Measurements from ENCODE around the gene SULT1A2. TPM values are rescaled to one million over a fixed set of nuclear protein-coding genes. Genes with fewer than 3 reads are reported as not detected.

Gene SULT1A2
- total and polyA plus RNA-seq, 2 of the 8 experiments (the other 6 are each of a cell fraction or from before 2014, with no cell fraction given) = 0.29 to 0.35 TPM

DNA sequence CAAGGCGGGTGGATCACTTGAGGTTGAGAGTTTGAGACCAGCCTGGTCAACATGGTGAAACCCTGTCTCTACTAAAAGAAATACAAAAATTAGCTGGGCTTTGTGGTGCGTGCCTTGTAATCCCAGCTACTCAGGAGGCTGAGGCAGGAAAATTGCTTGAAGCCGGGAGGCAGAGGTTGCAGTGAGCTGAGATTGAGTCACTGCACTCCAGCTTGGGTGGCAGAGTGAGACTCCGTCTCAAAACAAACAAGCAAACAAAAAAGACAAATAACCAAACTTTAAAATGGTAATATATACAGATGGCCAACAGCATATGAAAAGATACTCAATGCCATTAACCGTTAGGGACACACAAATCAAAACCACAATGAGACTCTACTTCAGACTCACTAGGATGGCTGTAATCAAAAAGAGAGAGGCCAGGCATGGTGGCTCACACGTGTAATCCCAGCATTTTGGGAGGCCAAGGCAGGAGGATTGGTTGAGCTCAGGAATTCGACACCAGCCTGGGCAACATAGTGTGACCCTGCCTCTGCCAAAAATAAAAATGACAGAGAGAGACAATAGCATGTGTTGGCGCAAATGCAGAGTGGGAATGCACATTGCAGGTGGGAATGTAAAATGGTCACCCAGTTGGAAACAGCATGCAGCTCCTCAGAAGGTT lies 21.3 kb downstream of the SULT1A2 start:
- DNase-seq (ENCODE audit: low read depth in 1 of 2, low spot score in 2 of 2) = no peak
- Histone ChIP-seq H3K4me1 (replicated peaks in 1 of 4; ENCODE audit: control insufficient read depth in 3 of 4, insufficient read depth in 4 of 4, low read length in 3 of 4) (peaks cover 7 to 15% (median 8%) of the 10 kb centered on the region in 4 experiments), H3K18ac (ENCODE audit: extremely low read depth, low read length) (no peak overlapping the region), H3K79me1 (ENCODE audit: low read depth, low read length) (0 out of 2 replicates have a peak, but pooled peaks cover 2% of the 10 kb centered on the region), H3K27me3 (replicated peaks in 1 of 4; ENCODE audit: control insufficient read depth in 3 of 4, extremely low read depth in 1 of 4, insufficient read depth in 3 of 4, low read length in 3 of 4) (no peaks in the 10 kb centered on the region; a peak in 1 of 7 replicates), H2BK120ac (replicated peaks; ENCODE audit: low read depth, low read length) (no peak overlapping the region), H2AFZ (ENCODE audit: low read length) (no peak overlapping the region), H3K36me3 (ENCODE audit: control insufficient read depth in 2 of 4, insufficient read depth in 4 of 4, low read length in 3 of 4) (no peaks in the 10 kb centered on the region), H2BK12ac (ENCODE audit: low read depth, low read length) (no peak overlapping the region), H4K91ac (replicated peaks; ENCODE audit: insufficient read length, low read length) (no peak overlapping the region), H3K4me3 (ENCODE audit: extremely low read depth in 1 of 4, insufficient read depth in 2 of 4, low read depth in 3 of 4, low read length in 4 of 4) (no peak overlapping the region), H3K9ac (replicated peaks in 1 of 4; ENCODE audit: extremely low read depth in 1 of 4, low read depth in 3 of 4, low read length in 3 of 4) (no peak overlapping the region), H2AK5ac (ENCODE audit: low read depth, low read length) (no peak overlapping the region), H3K23me2 (ENCODE audit: low read depth, low read length) (no peaks in the 10 kb centered on the region), H2BK20ac (ENCODE audit: low read length) (no peak overlapping the region), H3K56ac (replicated peaks; ENCODE audit: insufficient read length, low read depth, low read length) (no peak overlapping the region), H3K9me3 (ENCODE audit: insufficient read depth in 2 of 2, low read depth in 1 of 2, low read length in 1 of 2) (no peaks in the 10 kb centered on the region), H4K8ac (ENCODE audit: extremely low read depth, insufficient read depth, low read length) (no peak overlapping the region), H3K4me2 (ENCODE audit: insufficient read depth in 1 of 2, low read depth in 2 of 2, low read length in 2 of 2) (no peak overlapping the region), H4K20me1 (replicated peaks in 1 of 2; ENCODE audit: control insufficient read depth in 1 of 2, insufficient read depth in 2 of 2, low read length in 2 of 2) (peaks cover 0 to 2% of the 10 kb centered on the region in 2 experiments), H2BK15ac (ENCODE audit: low read length) (no peak overlapping the region), H4K5ac (ENCODE audit: insufficient read length, low read depth, low read length) (no peak overlapping the region), H3K14ac (ENCODE audit: insufficient read length) (no peak overlapping the region), H3K4ac (replicated peaks; ENCODE audit: insufficient read length, low read depth, low read length) (no peak overlapping the region), H3K23ac (ENCODE audit: insufficient read length) (no peak overlapping the region), H3K79me2 (ENCODE audit: control insufficient read depth in 1 of 2, insufficient read depth in 2 of 2, low read length in 2 of 2) (no peaks in the 10 kb centered on the region), H3K27ac (ENCODE audit: low read depth, low read length) (no peak overlapping the region), H2BK5ac (ENCODE audit: low read depth, low read length) (no peak overlapping the region)
- WGBS, 2 experiments (ENCODE audit: extremely low coverage in 1 of 2, insufficient coverage in 1 of 2, insufficient read length in 1 of 2, insufficient replicate concordance in 2 of 2, low coverage in 1 of 2, low lambda C conversion rate in 2 of 2, missing lambda C conversion rate in 1 of 2) = 90% methylated on average over 8 of the region's 8 CpGs; no CpG with 5 or more reads in 1 of the 2 experiments
- FAIRE-seq = no peak
- ChIA-PET POLR2A (ENCODE audit: partially characterized antibody) (interaction anchor here (1.1 to 1.4 kb wide), 2 partner anchors 10 to 16 kb away, joined by 3 to 4 read pairs; no protein-coding TSS in a partner anchor), CTCF (ENCODE audit: partially characterized antibody) (interaction anchor here (0.6 to 1.7 kb wide), 3 partner anchors 9 to 20 kb away, joined by 3 to 4 read pairs (median 3); no protein-coding TSS in a partner anchor)
- TF ChIP-seq, protein P1, sequence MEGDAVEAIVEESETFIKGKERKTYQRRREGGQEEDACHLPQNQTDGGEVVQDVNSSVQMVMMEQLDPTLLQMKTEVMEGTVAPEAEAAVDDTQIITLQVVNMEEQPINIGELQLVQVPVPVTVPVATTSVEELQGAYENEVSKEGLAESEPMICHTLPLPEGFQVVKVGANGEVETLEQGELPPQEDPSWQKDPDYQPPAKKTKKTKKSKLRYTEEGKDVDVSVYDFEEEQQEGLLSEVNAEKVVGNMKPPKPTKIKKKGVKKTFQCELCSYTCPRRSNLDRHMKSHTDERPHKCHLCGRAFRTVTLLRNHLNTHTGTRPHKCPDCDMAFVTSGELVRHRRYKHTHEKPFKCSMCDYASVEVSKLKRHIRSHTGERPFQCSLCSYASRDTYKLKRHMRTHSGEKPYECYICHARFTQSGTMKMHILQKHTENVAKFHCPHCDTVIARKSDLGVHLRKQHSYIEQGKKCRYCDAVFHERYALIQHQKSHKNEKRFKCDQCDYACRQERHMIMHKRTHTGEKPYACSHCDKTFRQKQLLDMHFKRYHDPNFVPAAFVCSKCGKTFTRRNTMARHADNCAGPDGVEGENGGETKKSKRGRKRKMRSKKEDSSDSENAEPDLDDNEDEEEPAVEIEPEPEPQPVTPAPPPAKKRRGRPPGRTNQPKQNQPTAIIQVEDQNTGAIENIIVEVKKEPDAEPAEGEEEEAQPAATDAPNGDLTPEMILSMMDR (IDR thresholded peaks at IDR 0.05; ENCODE audit: control extremely low read depth in 1 of 3, insufficient read depth in 1 of 3, low read depth in 1 of 3, low read length in 3 of 3) = no peak
- TF ChIP-seq TAF7 (optimal IDR thresholded peaks at IDR 0.05; ENCODE audit: borderline replicate concordance, low read depth, low read length) (no peak), KDM5A (IDR thresholded peaks at IDR 0.05; ENCODE audit: low read length) (no peak), POU5F1 (IDR thresholded peaks at IDR 0.05; ENCODE audit: low read depth, low read length) (no peak), CEBPB (IDR thresholded peaks at IDR 0.05; ENCODE audit: low read depth, low read length) (no peak)
- TF ChIP-seq, protein P2, sequence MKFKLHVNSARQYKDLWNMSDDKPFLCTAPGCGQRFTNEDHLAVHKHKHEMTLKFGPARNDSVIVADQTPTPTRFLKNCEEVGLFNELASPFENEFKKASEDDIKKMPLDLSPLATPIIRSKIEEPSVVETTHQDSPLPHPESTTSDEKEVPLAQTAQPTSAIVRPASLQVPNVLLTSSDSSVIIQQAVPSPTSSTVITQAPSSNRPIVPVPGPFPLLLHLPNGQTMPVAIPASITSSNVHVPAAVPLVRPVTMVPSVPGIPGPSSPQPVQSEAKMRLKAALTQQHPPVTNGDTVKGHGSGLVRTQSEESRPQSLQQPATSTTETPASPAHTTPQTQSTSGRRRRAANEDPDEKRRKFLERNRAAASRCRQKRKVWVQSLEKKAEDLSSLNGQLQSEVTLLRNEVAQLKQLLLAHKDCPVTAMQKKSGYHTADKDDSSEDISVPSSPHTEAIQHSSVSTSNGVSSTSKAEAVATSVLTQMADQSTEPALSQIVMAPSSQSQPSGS (IDR thresholded peaks at IDR 0.05; ENCODE audit: low read length) = no peak

Measured in H1 (cell line).